GM21576 (cell line): Measurements from ENCODE around the gene CACNA2D3.

Source experiments
- ATAC-seq: cut with Tn5 transposase; IDR thresholded peaks from one replicate; pipeline ENCODE4 v1.9.1; 2021; ENCODE audit warnings: mild to moderate bottlenecking, moderate library complexity; ENCODE audit not compliant: unreplicated experiment

The CACNA2D3 gene

DNA sequence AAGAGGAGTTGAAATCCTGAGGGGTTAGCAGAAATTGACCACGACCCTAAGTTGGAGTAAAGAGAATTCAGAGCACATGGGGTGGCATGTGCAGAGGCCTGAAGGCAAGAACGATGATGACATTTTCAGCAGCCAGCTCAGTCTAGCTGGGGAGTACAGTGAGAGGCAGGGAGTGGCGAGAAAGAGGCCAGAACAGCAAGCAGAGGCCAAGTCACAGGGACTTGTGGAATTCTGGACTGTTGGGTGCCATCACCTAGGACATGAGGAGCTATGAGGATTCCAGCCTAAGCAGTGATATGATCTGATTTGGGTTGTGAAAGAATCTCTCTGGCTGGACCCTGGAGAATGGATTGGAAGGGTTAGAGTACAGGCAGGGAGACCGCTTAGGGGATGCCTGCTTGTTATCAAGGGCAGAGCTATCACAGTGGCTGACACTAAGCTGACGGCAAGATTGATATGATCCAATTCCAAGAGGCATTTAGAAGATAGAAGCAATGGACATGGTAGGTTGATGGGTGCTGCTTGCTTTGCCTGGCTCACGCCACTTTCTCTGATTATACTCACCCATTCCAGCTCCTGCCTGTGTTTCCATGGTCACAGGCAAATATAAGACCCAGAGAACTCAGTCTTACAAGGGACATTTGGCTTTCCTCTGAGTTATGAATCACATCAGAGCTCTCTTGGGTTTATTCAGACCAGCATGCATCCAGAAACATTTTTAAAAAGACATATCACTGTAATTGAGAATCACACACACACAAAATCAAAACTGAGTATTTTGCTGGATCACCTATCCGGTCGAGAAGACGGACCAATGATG lies 739.1 kb downstream of the CACNA2D3 start:
- ATAC-seq: no peak

DNA sequence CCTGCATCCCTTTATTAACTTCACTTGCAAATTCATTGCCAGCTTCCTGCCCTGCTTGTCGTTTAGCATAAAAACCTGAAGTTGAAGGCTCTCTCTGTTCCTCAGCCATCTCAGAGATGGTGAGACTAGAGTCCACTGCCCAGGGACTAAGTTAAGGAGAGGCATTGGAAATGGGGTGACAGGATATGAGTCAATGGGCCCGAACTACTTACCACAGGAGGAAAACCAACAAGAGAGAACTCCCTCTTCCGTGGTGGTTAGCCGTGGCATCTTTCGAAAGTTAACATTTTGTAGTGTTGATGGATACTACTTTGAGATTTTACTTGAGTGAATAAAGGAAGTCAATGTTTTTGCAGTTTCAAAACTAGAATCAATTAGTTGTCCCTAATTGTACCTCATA lies 740.2 kb downstream of the CACNA2D3 start:
- ATAC-seq: no peak

DNA sequence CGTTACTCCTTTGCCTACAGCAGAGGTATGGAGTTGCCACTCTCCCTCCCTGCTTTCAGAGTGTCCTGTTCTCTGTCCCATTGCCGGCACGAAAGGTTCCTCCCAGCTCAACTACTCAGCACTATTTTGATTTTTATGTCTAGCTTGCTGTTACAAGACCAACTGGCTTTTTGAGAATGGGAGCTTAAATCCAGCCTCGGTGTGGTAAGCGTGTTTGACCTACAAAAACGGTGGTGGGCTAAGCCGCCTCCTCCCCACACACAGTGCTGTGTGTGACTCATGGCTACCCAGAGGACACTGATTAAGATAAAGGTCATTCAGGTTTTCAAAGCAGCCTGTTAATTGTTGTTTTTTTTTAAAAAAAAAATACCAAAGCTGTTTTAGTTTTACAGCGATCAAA lies 741.0 kb downstream of the CACNA2D3 start:
- ATAC-seq: no peak

DNA sequence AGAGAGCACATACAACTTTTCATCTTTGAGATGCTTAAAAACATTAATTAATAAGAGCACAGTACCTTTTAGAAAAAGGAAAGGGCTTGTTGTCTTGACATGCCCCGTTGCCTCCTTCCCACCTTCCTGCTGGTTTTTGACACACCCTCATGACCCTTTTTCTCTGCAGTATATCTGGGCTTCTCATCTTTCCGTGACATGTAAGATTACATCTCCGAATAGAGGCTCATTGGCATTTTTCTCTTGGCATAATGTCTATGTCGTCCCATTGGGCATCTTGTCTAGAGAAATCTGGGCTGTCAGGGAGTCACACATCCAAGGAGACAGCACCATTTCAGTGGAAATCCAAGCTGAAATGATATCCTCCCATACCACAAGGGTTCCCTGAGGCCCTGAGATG lies 741.4 kb downstream of the CACNA2D3 start:
- ATAC-seq: no peak

DNA sequence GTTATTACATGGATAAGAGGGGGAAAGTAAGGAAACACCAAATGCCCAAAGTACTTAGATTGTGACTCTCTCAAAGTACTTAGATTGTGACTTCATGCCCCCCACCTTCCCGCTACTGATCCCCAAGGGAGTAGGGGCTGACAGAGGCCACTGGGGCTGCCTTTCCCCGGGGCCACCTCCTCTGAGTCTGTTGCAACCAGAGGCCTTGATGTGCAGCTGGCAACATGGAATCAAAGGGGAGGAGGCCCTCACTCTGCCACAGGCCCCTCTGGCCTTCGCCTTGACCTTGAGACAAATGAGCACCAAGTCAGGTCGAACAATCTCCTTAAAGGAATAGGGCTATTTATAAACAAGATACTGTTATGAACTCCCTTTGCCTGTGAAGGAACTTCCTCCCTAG lies 743.0 kb downstream of the CACNA2D3 start:
- ATAC-seq: no peak

DNA sequence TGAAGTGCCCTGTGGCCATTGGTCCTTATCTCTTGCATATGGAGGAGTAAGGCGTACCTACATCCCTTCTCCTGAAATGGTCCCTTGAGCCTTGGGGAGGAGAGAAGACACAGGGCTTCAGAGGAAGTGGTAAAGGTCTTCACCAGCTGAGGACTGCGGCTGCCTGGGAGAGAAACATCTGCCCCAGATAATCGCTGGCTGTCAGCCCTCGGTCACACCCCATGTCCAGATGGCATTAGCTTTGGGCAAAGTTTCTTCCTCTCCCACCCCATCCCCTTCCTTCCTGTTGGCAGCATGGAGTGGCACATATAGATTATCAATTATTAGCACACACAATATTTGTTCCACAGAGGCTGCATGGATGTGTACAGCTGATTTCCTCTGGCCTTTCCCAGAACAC lies 743.9 kb downstream of the CACNA2D3 start:
- no peak for ATAC-seq

DNA sequence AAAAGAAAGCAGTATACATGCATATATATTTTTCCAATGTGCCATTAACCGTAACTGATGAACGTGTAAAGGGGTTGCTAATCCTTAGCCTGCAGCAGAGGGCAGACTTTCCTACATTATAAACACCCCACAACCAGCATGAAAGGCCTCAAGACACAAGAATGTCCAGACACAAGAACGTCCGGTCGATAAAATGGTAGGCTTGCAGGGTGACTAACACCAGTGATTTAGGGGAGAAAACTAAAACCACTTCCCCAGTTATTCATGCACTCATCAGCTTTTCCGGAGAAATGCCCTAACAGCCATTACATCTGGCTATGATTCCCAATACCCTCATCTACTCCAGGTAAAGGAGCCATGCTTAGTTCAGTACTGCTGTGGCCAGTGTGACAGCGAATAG lies 748.1 kb downstream of the CACNA2D3 start:
- ATAC-seq: no peak

DNA sequence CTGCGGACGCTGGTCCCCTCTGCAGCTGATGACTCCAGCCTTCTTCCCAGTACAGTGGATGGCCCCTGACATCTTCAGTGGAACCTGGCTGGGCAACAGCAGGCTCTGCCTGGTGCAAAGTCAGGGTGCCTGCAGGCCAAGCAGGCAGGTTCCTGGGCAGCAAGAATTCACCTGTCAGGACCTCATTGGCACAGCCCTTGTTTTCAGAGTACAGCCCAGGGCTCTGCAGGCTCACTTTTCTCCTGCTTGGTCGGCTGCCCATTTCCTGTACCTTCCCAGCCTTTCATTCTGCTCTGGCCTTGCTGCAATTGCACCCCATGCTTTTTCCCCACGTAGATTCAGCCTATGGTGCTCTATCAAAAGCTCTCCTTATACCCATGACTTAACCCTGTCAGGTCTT lies 749.5 kb downstream of the CACNA2D3 start:
- no peak for ATAC-seq

DNA sequence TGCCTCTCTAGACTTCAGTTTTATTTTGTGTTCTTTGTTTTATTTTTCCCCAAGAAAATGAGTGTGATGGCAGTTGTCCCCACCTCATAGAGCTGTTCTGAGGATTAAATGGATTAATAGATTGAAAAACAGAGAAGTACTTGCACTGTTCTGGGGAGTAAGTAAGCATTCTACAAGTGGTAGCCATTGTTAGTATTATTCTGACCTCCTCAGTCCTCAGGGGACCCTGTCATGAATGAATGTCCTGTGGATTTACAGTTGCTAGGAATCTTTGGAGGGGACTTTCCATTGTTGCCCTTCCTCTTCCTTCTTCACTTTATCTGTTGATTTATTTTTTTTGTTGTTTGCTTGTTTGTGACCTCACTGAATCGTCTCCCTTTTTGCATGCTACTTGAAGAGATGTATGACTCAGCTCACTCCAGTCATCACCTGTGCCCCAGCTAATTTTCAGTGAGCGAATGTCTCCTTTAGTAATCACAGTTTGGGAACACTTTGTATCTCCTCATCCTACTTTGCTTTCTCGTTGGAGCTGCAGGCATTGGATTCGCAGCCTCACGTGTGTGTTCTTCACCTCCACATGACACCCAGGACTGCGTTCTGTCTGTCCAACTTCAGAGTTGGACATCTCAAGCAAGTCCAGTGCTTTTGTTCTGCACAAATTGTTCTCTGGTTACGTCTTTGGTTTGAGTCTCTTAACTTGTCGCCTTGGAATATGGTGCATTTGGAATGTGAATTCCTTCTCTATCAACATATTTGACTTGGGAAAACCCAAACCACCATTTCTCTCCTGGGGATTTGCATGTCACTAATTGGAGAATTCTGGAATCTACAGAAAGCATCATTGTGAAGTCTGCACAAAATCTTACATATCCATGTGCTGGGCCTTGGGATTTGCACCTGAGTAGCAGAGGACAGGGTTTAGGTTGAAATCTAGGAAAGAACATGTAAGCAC lies 751.0 kb downstream of the CACNA2D3 start:
- no peak for ATAC-seq

DNA sequence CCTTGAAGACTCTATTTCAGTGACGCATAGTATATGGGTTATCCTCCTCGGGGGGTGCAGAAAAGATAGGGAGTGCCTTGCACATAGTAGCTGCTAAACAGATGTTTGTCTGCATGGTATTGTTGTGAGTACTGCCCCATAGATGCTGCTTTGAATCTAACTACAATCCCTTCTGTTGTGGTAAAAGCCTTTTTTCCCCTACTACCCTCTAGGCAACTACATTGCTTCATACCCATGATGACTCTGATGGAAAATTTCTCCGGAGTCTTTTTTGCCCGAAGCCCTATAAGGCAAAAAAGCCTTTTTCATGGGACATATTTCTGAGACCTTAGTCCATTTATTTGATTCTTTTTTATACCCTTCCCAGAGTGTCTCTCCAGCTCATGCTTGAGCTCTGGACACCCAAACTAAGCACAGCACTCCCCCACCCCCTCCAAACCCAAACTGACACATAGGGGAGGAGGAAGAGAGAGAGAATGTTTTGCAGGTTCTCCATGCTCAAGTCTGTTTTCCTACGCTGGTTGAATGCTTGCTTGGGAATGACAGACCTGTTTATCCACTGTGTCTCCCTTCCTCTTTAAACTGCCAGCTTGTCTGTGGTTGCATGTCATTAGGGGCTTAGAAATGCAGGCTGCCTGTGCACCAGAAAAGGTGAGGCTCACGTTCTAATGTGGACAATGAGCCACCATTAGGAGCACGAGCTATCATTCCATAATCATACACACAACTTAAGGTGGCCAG lies 752.6 kb downstream of the CACNA2D3 start:
- ATAC-seq: no peak

DNA sequence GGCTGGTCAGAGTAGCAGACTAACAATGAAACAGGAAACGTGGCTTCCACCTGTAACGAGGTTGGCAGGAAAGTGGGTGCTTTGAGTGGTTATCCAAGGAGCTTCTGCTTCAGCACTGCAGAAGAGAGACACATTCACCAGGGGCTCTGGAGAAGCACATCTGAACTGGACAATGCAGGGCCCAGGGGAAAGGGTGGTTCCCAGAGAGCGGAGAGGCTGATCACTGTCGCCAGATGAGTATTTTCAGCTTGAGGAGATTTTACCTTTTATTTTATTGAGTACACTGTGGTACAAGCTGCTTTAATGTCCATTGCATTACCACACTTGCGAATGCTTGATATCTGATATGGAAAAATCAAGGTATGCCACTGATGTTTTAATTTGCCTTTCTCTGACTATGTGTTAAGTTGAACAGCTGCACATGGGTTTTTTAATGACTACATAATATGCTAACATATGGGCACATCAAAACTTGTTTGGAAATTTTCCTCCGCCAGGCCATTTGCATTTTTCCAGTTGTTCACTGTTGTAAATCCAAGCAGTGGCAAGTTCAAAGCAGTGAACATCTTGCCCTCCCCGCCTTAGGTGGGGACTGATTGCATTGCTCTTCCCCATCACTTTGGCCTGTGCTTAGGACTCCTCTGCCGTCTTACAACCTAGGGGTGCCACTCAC lies 753.4 kb downstream of the CACNA2D3 start:
- ATAC-seq: no peak

DNA sequence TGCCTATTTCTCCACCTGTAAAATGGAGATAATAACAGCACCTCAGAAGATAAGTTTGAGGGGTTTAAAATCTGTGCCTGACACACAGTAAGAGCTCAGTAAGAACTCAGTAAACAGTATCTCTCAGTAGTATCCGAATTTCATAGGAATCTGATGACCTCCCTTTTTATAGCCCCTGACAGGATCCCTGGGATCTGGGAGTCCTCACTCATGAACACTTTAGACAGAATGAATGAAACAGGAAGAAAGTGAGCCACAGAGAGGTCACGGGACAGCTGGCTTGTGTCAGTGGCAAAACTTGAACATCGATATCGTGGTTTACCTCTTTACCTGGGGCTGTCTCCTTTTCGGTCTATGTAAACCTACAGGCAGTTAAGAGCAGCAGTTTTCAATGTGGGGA lies 754.3 kb downstream of the CACNA2D3 start:
- ATAC-seq: no peak

DNA sequence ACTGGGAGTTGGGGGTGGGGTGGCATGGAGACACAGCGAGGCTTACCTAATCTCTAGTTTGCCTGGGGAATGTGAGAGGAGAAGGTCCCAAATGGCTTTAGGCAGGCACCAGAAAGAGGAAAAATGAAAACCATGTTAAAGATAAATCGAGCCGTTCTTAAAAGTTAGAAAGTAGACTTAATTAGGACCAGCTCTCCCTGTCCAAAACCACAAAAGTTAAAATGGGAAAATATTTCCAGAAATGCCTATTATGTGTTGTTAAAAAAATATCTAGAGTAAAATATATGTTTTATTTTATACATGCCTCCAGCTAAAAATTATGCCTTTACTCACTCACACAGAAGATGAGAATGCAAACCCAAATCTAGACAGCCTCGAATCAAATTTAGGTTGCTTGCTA lies 755.4 kb downstream of the CACNA2D3 start:
- no peak for ATAC-seq

DNA sequence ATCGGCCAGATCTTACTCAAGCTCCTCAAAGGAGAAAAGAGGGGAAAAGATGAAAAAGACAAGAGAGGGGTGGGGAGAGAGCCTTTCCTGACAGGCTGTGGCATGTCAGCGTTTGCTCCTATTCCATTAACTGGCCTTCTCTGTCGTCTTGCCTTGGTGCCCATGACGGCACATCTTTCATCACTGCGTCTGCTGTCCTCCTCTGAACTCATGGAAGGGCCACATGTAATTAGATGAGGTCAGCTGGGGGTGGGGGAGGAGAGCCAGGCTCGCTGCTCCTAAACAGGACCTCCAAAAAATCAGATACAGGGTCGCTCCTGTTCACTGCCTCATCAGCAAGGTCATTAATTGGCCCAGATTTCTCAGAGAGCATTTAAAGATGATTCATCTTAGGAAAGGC lies 755.8 kb downstream of the CACNA2D3 start:
- ATAC-seq: no peak

DNA sequence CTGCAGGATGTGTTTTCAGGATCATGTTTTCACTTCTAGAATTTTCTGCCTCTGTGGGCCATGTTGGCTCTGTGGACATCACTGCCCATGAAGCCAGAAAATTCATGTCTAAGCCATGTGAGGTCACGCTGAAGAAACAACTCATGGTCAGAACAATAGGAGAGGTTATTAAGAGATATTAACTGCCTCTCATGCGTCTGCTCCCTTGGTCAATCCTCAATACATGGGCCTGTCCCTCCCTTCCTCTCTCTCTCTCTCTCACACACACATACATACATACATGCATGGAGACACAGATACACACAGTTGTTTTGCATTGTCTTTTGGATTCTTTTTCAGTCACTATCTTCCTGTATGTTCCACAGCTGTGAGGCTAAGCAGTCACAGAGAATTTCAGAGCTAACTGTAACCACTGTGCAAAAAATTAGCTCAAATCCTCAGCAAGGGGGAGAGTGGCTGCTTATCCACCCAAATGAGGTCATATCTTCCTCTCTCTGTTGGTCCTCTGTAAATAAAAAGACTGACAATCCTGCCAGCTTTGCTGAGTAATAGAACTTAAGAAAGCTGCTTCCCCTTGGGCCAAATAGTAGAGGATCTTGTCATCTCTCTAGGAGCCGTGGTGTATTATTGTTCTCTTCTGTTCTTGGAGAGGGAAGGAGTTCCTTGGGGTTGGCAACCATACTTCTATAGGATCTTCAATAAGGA lies 759.9 kb downstream of the CACNA2D3 start:
- no peak for ATAC-seq

DNA sequence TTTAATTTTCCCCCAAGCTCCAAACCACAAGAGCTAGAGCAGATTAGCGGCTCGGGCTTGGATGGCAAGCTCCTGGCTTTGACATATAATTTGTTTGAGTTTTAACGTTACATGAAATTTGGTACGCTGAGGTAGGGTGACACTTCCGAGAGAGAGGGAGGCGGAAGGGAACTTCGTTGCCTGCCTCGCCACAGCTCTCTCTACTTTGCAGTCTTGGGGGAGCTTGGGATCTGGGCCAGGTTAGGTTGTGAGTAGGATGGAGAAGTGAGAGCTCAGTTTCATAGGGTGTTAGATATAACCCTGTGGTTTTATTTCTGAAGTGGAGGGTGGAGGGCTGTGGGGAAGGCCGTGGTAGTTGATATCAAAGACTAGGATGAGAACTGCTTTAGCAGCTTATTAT lies 765.8 kb downstream of the CACNA2D3 start:
- ATAC-seq: no peak

DNA sequence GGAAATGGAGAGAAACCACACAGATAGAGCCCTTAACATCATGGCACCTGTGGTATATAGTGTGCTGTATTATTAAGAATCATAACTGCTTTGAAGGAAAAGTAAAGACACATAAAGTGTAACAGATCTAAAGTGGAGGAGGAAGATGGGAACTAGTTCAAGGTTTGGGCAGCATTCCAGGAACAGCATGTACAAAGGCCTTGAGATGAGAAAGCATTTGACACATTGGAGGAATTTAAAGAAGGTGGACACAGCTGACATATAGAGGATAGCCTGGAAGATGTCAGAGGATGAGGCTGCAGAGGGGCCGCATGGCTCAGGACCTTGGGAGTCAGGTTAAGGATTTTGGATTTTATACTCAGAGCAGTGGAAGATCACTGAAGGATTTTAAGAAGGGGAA lies 766.5 kb downstream of the CACNA2D3 start:
- ATAC-seq: no peak

DNA sequence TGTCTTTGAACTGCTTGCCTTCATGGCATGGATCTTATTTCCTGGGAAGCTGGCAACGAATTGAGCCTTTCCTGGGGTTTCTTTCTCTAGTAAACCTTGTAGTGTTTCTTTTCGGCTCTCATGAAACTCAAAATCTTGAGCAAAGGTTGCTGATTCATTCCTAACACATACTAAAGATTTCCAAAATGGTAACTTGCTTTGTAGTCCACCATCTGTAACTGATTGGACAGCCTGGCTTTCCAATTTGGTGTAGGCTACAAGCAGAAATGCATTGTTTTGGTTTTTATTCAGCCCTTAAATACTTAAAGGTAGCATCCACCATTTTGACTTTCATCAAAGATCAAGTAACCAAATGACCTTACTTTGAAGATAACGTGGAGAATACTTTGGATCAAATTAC lies 767.4 kb downstream of the CACNA2D3 start:
- ATAC-seq: no peak

DNA sequence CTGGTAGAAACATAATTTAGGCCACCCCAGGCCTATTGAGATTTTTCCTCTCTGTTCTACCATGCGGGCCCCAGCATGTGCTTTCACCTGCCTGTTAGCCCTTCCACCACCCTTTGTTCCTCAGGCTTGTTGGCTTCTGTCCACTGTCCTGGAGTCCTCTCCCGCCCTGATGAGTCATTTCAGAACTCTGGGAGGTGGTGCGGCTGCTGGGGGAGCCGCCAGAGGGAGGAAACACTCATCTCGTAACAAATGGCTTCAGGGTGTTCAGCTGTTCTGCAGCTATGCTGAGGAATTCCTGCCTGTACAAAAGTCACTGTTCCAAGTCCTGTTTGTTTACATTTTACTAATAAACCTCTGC lies 769.2 kb downstream of the CACNA2D3 start:
- ATAC-seq: no peak

DNA sequence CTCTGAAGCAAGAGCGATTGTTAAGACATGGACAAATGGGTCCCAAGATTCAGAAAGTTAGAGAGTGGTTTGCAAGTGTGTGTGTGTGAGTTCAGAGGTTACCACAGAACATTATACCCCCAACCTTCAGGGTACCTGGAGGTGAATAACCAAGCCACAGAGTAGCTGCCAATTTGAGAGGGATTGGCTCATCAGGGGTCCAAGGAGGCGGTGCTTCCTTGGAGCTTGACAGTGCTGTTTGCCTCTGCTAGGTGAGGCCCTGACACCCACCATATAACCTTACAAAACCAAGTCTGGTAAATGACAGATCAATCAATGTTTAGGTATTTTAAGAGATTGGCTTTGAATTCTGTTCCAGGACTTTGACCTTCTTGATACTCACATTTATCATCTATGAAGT lies 769.8 kb downstream of the CACNA2D3 start:
- no peak for ATAC-seq
